Stimulated activated CD8-positive, alpha-beta memory T cell treated with anti-CD3 and anti-CD28 coated beads, Interleukin-2, amount 100 ng/mL, for 1 hour (primary cell): ENCODE data around the gene MEX3A.
A peak's percentile ranks its signal among the peaks of the same experiment; 100 is the strongest.
"Not testable (repeated sequence)": the region's sequence is repeated elsewhere in the genome, so short reads cannot be mapped to it uniquely, and the experiment has no call there.

Experiments
- DNase-seq, 2 donors: peaks; one replicate each; pipeline ENCODE4 v3.0.0-alpha.2; 2020; ENCODE audit warnings: low read depth in 2 of 2

The MEX3A gene

GRCh38 chr1:156118177-156118868, 36.1 kb upstream of the MEX3A start:
- no peak for DNase-seq

GRCh38 chr1:156117414-156118176, 35.3 kb upstream of the MEX3A start:
- DNase-seq, result no peak

DNA sequence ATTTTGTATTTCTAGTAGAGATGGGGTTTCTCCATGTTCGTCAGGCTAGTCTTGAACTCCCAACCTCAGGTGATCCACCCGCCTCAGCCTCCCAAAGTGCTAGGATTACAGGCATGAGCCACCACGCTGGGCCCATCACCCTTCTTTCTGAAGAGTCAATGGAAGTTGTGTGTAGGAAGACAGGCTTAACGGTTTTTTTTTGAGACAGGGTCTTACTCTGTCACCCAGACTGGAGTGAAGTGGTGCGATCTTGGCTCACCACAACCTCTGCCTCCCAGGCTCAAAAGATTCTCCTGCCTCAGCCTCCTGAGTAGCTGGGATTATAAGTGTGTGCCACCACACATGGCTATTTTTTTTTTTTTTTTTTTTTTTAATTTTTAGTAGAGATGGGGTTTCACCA, 34.5 kb upstream of the MEX3A start:
- DNase-seq, result not testable (repeated sequence)

DNA sequence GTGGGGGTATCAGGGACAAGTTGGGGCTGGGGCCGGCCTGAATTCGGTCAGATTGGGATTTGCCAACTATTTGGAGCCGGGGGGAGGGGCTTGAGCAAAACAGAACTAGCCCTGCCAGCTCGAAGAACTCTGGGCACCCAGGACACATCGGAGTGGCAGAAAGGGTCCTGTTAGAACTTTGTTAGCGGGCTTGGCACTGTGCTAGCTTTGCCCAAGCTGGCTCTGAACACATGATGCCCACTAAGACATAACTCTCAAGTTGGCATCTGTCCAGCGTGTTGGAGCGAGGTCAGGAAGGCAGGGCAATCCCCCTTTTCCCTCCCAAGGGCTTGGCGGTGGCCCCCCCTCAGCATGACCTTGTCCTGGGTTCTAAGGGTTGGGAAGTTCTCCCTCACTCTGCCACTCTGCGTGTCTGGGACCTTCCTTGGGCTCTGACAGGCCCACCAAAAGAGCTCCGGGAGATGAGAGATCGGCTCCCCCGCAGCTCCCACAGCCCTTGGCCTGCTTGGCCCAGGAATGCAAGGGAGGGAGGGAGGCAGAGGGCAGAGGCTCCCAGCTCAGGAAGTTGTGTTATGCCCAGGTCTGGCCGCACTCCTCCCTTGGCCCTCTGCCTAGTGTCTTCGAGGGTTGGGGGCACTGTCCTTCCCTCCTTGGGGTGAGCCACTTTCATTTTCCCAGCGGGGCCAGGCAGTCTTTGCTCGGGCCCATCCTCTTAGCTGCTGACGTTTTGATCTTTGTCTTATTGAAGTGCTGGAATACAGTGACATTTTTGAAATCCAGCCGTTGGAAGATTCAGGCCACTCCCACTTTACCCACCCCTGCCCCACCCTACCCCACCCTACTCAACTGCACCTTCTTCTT, 33.5 kb upstream of the MEX3A start:
- no peak for DNase-seq

- DNase-seq, result no peak
Observed at GRCh38 chr1:156114919-156115513, 32.8 kb upstream of the MEX3A start.

- DNase-seq, result peak; percentile 55 to 71
Observed at GRCh38 chr1:156114101-156114918, 32.0 kb upstream of the MEX3A start, which contains the start of gene LMNA. TSS of gene LMNA (plus strand) at chr1:156114711. CDS start at chr1:156114919, 208 bp downstream.

DNA sequence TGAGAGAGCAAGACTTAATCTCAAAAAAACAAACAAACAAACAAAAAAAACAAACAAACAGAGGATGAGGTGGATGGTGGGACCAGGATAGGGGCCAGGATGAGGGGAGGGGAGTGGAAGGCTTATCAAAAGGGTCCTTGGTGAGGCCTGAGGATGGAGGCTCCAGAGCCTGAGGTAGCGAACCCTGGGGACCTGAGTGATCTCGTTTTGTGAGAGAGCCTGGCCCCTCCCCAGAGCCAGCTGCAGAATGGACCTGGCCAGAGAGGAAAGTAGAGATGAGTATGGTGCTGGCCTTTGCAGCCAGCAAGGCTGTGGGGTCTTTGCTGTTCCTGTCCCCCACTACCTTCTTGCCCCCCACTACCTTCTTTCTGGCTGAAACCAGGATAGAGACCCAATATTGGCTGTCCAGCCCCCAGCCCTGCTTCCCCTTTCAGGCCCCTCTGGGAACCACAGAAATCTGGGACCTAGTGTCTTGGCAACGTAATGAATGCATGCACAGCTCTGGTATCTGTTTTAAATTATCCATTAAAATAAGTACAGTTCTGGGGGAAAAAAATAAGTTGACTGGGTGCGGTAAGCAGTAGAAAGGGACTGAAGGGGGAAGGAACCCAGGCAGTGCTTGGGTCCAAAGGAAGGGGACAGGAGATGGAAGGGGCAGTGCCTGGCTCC, 31.2 kb upstream of the MEX3A start:
- no peak for DNase-seq

DNA sequence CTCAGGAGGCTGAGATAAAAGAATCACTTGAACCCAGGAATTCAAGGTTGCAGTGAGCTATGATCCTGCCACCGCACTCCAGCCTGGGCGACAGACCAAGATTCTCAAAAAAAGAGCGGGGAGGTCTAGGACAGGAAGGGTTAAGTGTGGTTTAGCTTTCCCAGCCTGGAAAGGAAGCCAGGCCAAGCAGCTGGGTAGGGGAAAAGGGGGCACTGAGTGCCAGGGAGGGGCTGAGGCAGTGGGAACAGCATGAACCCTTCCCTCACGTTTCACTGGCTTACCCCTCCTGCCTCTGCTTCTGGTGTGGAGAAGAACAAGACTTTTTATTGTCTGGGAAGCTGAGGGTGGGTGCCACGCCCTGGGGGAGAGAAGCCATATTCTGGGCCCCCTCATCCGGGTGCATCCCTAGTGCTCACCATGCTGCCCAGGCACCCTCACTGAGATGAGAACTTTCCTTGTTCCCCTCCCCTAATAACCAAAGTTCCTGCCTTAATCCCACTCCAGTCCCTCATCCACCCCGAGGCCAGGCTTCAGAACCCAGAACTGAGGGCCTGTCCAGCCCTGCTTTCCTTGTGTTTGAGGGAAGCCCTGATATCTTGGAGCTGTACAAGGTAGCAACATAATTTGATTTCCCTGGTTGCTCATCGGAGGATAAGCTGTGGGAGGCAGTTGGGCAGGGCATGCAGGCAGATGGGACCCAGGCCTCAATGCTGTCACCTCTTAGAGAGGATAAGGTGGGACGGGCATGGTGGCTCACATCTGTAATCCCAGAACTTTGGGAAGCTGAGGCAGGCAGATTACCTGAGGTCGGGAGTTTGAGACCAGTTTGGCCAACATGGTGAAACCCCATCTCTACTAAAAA, 30.2 kb upstream of the MEX3A start:
- DNase-seq, result no peak

DNA sequence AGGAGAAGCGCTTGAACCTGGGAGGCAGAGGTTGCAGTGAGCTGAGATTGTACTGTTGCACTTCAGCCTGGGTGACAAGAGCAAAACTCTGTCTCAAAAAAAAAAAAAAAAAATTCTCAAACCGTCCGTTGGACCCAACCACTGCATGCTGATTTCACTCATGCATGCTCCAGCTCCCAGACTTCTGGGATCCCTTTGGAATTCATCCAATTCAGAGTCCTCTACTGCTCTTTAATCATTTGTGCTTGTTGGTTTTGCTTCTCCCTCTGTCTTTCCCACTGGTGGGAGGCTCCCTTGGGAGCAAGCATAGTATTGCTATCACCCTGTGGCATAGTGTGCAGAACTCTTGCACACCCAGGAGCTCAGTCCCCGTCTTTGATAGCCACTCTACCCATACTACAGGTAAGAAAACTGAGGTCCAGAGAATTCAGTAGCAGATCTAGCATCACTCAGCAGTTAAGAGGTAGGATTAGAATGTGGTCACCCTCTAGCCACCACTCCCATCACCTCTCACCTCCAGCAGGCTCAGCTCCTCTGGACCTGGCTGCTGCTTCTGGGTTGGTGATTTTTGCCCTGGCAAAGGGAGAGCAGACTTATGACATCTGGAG, 29.2 kb upstream of the MEX3A start:
- DNase-seq, result no peak

- no peak for DNase-seq
Observed at GRCh38 chr1:156110252-156110651, 28.0 kb upstream of the MEX3A start.

DNA sequence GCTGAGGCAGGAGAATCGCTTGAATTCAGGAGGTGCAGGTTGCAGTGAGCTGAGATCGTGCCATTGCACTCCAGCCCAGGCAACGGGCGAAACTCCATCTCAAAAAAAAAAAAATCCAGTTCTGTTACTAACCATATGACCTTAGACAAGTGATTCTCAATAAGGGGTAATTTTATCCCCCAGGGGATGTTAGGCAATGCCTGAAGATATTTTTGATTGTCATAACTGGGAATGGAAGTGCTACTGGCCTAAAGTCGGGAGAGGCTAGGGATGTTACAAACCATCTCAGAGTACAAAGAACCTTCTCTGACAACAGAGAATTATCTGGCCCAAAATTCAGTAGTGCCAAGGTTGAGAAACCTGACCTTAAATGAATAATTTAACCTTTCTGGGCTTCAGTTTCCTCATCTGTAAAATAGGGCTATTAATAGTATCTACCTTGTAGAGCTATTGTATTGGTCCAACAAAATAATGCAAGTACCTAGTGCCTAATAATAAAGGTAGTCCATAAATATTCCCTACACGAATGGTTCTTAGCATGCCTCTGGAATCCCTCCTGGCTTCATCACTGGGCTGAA, 26.5 kb upstream of the MEX3A start:
- no peak for DNase-seq

DNA sequence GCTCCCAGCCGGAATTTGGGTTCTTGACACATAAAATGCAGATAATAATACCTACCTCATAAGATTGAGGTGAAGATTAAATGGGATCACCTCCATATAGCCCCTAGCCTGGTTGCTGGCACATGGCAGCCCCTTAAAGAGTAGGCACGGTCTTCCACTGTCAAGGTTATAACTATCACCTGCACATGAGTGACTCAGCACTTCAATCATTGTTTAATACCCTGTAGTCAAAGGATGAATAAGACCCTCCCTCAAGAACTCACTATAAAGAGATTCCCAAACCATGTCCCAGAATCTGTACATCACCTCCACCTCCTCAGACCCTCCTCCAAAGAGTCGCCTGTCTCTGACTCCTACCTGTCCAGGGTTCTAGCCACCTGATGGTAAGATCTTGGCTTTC, 25.8 kb upstream of the MEX3A start:
- no peak for DNase-seq

GRCh38 chr1:156106624-156107488, 24.6 kb upstream of the MEX3A start:
- DNase-seq, result no peak

- DNase-seq, result no peak
Observed at GRCh38 chr1:156104861-156105832, 22.9 kb upstream of the MEX3A start.

- DNase-seq, result no peak
Observed at GRCh38 chr1:156104065-156104810, 22.0 kb upstream of the MEX3A start.

DNA sequence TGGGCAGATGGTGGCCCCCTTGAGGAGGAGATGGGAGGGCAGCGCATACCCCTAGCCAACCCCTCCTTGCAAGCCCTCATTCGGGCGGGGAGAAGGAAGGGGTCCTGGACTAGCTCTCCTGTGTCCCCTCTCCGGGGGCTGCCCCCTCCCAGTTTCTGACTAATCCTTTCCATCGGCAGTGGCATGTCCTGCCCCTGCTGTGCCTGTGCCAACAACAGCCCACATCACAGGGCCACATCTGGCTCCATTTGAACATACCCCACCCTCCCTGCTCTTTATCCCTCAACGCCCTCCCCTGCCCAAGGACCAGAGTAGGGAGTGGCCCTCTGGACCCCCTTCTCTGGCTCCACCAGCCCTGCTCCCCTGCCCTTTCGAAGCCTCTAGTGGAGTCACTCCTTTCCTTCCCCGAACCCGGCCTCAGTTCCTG, 21.3 kb upstream of the MEX3A start:
- no peak for DNase-seq
